ENCODE measurements around the gene BTLA.

Gene BTLA

DNA sequence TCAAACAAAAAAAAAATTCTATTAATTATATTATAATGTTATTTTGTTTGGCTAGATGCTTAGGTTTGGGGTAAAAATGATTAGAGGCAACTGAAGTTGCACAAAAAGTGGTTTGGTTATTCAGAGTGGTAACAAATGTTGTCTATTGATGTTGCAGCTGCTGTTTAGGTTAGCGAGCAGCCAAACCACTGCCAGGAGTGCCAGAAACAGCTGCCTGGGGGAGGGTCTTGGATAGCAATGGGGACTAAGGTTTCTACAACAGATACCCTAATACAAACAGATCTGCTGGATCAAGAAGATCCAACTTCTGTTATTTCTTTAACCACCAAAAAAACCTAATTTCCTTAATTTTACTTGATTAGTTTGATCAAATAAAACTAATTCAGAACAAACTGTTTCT is 26.6 kb downstream of the BTLA start:
- H3K4me1 ChIP-seq (ENCODE audit: control insufficient read depth, insufficient read depth, low read length) = no peaks in the 10 kb centered on the region
- no peak for TF ChIP-seq ZNF354C (tag by site-specific recombination; IDR thresholded peaks at IDR 0.05; ENCODE audit: borderline replicate concordance, low read depth)
- TF ChIP-seq ZNF561 (tag by site-specific recombination; IDR thresholded peaks at IDR 0.05; ENCODE audit: borderline replicate concordance) = no peak
- TF ChIP-seq KLF1 (tag by site-specific recombination; IDR thresholded peaks at IDR 0.05) = no peak
- TF ChIP-seq BCL11A (tag by site-specific recombination; IDR thresholded peaks at IDR 0.05; ENCODE audit: low read depth) = no peak
- TF ChIP-seq ZNF426 (tag by site-specific recombination; IDR thresholded peaks at IDR 0.05) = no peak
- TF ChIP-seq, protein P1, sequence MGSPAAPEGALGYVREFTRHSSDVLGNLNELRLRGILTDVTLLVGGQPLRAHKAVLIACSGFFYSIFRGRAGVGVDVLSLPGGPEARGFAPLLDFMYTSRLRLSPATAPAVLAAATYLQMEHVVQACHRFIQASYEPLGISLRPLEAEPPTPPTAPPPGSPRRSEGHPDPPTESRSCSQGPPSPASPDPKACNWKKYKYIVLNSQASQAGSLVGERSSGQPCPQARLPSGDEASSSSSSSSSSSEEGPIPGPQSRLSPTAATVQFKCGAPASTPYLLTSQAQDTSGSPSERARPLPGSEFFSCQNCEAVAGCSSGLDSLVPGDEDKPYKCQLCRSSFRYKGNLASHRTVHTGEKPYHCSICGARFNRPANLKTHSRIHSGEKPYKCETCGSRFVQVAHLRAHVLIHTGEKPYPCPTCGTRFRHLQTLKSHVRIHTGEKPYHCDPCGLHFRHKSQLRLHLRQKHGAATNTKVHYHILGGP (tag by site-specific recombination; IDR thresholded peaks at IDR 0.05) = no peak
- no peak for TF ChIP-seq ZNF24 (tag by site-specific recombination; IDR thresholded peaks at IDR 0.05)
- TF ChIP-seq ZNF23 (tag by site-specific recombination; IDR thresholded peaks at IDR 0.05; ENCODE audit: borderline replicate concordance) = no peak
- TF ChIP-seq, protein P2, sequence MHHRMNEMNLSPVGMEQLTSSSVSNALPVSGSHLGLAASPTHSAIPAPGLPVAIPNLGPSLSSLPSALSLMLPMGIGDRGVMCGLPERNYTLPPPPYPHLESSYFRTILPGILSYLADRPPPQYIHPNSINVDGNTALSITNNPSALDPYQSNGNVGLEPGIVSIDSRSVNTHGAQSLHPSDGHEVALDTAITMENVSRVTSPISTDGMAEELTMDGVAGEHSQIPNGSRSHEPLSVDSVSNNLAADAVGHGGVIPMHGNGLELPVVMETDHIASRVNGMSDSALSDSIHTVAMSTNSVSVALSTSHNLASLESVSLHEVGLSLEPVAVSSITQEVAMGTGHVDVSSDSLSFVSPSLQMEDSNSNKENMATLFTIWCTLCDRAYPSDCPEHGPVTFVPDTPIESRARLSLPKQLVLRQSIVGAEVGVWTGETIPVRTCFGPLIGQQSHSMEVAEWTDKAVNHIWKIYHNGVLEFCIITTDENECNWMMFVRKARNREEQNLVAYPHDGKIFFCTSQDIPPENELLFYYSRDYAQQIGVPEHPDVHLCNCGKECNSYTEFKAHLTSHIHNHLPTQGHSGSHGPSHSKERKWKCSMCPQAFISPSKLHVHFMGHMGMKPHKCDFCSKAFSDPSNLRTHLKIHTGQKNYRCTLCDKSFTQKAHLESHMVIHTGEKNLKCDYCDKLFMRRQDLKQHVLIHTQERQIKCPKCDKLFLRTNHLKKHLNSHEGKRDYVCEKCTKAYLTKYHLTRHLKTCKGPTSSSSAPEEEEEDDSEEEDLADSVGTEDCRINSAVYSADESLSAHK (tag by site-specific recombination; IDR thresholded peaks at IDR 0.05) = no peak
- TF ChIP-seq ZNF221 (tag by site-specific recombination; IDR thresholded peaks at IDR 0.05; ENCODE audit: borderline replicate concordance) = no peak
- TF ChIP-seq ZFP69B (tag by site-specific recombination; IDR thresholded peaks at IDR 0.05) = no peak
- TF ChIP-seq ZNF155 (tag by site-specific recombination; IDR thresholded peaks at IDR 0.05) = no peak
- TF ChIP-seq ZNF248 (tag by site-specific recombination; IDR thresholded peaks at IDR 0.05) = no peak
- no peak for TF ChIP-seq ZNF776 (tag by site-specific recombination; IDR thresholded peaks at IDR 0.05; ENCODE audit: borderline replicate concordance)
- TF ChIP-seq ZNF596 (tag by site-specific recombination; IDR thresholded peaks at IDR 0.05) = no peak
- POLR2A ChIA-PET = no interaction called here
- CTCF ChIA-PET = no interaction called here
- H3K27ac ChIP-seq (ENCODE audit: extremely low read depth, low read depth, low read length) = no peak overlapping the region
- H3K9me3 ChIP-seq (ENCODE audit: control insufficient read depth, insufficient read depth, low read depth, low read length) = no peaks in the 10 kb centered on the region
- no peak overlapping the region for H3K4me3 ChIP-seq (ENCODE audit: low read depth, low read length)
- H3K36me3 ChIP-seq (ENCODE audit: control insufficient read depth in 2 of 2, insufficient read depth in 1 of 2, low read length in 2 of 2) = no peaks in the 10 kb centered on the region

DNA sequence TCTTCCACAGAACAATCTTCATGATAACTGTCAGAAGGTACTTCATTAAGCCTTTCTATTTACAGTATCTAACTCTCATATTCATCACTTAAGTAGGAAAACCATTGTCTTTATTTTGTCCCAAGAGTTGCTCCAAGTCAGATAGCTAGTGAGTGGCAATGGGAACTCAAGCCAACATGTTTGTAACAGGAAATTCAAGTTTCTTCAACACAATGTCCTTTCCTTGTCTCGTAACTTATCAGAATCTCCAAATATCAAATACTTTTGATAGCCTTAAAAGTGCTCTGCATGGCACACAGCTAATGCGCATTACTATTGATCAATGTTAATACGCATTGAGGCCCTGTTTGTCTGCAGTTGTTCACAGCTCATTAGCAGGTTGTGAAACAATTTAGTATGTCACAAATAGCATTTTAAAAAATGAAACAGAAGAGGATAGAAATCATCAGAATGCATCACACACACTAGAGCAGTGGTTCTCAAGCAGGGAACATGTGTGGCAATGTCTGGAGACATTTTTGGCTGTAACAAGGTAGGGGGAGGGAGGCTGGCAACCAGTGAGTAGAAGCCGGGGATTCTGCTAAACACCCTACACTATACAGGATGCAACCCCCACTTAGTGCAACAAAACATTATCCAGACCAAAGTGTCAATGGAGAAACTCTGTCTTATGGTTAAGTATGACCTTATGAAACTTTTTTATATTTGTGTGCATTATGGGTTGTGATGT is 27.5 kb downstream of the BTLA start:
- Histone ChIP-seq H3K4me1 (ENCODE audit: control insufficient read depth, insufficient read depth, low read length) (no peaks in the 10 kb centered on the region), H3K36me3 (ENCODE audit: control insufficient read depth in 2 of 2, insufficient read depth in 1 of 2, low read length in 2 of 2) (no peaks in the 10 kb centered on the region), H3K27ac (ENCODE audit: extremely low read depth, low read depth, low read length) (no peak overlapping the region), H3K4me3 (ENCODE audit: low read depth, low read length) (no peak overlapping the region), H3K9me3 (ENCODE audit: control insufficient read depth, insufficient read depth, low read depth, low read length) (no peaks in the 10 kb centered on the region)
- CTCF ChIA-PET = no interaction called here
- POLR2A ChIA-PET = no interaction called here
- TF ChIP-seq ZNF221 (tag by site-specific recombination; IDR thresholded peaks at IDR 0.05; ENCODE audit: borderline replicate concordance) (no peak), ZNF658 (tag by site-specific recombination; IDR thresholded peaks at IDR 0.05) (no peak), ZNF624 (tag by site-specific recombination; IDR thresholded peaks at IDR 0.05) (no peak), ZNF707 (tag by site-specific recombination; IDR thresholded peaks at IDR 0.05) (no peak), PRDM1 (tag by site-specific recombination; IDR thresholded peaks at IDR 0.05) (no peak), ZNF654 (tag by site-specific recombination; IDR thresholded peaks at IDR 0.05; ENCODE audit: low read depth) (no peak), ZNF426 (tag by site-specific recombination; IDR thresholded peaks at IDR 0.05) (no peak), ZNF10 (tag by site-specific recombination; IDR thresholded peaks at IDR 0.05) (no peak)
- TF ChIP-seq, protein P3, sequence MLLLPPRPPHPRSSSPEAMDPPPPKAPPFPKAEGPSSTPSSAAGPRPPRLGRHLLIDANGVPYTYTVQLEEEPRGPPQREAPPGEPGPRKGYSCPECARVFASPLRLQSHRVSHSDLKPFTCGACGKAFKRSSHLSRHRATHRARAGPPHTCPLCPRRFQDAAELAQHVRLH (tag by site-specific recombination; IDR thresholded peaks at IDR 0.05) = no peak
- TF ChIP-seq, protein P4, sequence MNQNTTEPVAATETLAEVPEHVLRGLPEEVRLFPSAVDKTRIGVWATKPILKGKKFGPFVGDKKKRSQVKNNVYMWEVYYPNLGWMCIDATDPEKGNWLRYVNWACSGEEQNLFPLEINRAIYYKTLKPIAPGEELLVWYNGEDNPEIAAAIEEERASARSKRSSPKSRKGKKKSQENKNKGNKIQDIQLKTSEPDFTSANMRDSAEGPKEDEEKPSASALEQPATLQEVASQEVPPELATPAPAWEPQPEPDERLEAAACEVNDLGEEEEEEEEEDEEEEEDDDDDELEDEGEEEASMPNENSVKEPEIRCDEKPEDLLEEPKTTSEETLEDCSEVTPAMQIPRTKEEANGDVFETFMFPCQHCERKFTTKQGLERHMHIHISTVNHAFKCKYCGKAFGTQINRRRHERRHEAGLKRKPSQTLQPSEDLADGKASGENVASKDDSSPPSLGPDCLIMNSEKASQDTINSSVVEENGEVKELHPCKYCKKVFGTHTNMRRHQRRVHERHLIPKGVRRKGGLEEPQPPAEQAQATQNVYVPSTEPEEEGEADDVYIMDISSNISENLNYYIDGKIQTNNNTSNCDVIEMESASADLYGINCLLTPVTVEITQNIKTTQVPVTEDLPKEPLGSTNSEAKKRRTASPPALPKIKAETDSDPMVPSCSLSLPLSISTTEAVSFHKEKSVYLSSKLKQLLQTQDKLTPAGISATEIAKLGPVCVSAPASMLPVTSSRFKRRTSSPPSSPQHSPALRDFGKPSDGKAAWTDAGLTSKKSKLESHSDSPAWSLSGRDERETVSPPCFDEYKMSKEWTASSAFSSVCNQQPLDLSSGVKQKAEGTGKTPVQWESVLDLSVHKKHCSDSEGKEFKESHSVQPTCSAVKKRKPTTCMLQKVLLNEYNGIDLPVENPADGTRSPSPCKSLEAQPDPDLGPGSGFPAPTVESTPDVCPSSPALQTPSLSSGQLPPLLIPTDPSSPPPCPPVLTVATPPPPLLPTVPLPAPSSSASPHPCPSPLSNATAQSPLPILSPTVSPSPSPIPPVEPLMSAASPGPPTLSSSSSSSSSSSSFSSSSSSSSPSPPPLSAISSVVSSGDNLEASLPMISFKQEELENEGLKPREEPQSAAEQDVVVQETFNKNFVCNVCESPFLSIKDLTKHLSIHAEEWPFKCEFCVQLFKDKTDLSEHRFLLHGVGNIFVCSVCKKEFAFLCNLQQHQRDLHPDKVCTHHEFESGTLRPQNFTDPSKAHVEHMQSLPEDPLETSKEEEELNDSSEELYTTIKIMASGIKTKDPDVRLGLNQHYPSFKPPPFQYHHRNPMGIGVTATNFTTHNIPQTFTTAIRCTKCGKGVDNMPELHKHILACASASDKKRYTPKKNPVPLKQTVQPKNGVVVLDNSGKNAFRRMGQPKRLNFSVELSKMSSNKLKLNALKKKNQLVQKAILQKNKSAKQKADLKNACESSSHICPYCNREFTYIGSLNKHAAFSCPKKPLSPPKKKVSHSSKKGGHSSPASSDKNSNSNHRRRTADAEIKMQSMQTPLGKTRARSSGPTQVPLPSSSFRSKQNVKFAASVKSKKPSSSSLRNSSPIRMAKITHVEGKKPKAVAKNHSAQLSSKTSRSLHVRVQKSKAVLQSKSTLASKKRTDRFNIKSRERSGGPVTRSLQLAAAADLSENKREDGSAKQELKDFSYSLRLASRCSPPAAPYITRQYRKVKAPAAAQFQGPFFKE (tag by site-specific recombination; IDR thresholded peaks at IDR 0.05; ENCODE audit: borderline replicate concordance) = no peak
- TF ChIP-seq, protein P5, sequence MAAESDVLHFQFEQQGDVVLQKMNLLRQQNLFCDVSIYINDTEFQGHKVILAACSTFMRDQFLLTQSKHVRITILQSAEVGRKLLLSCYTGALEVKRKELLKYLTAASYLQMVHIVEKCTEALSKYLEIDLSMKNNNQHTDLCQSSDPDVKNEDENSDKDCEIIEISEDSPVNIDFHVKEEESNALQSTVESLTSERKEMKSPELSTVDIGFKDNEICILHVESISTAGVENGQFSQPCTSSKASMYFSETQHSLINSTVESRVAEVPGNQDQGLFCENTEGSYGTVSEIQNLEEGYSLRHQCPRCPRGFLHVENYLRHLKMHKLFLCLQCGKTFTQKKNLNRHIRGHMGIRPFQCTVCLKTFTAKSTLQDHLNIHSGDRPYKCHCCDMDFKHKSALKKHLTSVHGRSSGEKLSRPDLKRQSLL (tag by site-specific recombination; IDR thresholded peaks at IDR 0.05) = no peak
